ENCODE results near the gene COX4I2.

- TF ChIP-seq EZH2 (IDR thresholded peaks at IDR 0.05; ENCODE audit: borderline replicate concordance, low read depth, low read length, severe bottlenecking): no peak
- TF ChIP-seq, protein P1, sequence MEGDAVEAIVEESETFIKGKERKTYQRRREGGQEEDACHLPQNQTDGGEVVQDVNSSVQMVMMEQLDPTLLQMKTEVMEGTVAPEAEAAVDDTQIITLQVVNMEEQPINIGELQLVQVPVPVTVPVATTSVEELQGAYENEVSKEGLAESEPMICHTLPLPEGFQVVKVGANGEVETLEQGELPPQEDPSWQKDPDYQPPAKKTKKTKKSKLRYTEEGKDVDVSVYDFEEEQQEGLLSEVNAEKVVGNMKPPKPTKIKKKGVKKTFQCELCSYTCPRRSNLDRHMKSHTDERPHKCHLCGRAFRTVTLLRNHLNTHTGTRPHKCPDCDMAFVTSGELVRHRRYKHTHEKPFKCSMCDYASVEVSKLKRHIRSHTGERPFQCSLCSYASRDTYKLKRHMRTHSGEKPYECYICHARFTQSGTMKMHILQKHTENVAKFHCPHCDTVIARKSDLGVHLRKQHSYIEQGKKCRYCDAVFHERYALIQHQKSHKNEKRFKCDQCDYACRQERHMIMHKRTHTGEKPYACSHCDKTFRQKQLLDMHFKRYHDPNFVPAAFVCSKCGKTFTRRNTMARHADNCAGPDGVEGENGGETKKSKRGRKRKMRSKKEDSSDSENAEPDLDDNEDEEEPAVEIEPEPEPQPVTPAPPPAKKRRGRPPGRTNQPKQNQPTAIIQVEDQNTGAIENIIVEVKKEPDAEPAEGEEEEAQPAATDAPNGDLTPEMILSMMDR (IDR thresholded peaks at IDR 0.05; ENCODE audit: borderline replicate concordance, extremely low read depth, low read length, poor library complexity, severe bottlenecking): peak; percentile 19
Measured at GRCh38 chr20:31593221-31594001, 44.3 kb upstream of the COX4I2 start.

All from DND-41 (cell line).